ENCODE data around the gene PSD2.

- TF ChIP-seq SIN3A (IDR thresholded peaks at IDR 0.05; ENCODE audit: borderline replicate concordance, insufficient read depth, low read length) (no peak), POLR2AphosphoS5 (IDR thresholded peaks at IDR 0.05; ENCODE audit: low read depth, low read length) (no peak), REST (IDR thresholded peaks at IDR 0.05; ENCODE audit: insufficient read depth in 1 of 2, low read depth in 2 of 2, low read length in 2 of 2) (no peak)
Observed at GRCh38 chr5:139772927-139773690, 22.5 kb upstream of the PSD2 start.
